Stimulated activated CD4-positive, alpha-beta T cell treated with anti-CD3 and anti-CD28 coated beads, TNF-alpha, amount 100 ng/mL, for 4 hours (primary cell): ENCODE data around the gene CLEC2L.

ENCODE experiments used
- DNase-seq, 3 experiments: peaks; one replicate each; pipeline ENCODE4 v3.0.0-alpha.2; 2020; ENCODE audit warnings: low read depth in 3 of 3

CLEC2L gene

DNA sequence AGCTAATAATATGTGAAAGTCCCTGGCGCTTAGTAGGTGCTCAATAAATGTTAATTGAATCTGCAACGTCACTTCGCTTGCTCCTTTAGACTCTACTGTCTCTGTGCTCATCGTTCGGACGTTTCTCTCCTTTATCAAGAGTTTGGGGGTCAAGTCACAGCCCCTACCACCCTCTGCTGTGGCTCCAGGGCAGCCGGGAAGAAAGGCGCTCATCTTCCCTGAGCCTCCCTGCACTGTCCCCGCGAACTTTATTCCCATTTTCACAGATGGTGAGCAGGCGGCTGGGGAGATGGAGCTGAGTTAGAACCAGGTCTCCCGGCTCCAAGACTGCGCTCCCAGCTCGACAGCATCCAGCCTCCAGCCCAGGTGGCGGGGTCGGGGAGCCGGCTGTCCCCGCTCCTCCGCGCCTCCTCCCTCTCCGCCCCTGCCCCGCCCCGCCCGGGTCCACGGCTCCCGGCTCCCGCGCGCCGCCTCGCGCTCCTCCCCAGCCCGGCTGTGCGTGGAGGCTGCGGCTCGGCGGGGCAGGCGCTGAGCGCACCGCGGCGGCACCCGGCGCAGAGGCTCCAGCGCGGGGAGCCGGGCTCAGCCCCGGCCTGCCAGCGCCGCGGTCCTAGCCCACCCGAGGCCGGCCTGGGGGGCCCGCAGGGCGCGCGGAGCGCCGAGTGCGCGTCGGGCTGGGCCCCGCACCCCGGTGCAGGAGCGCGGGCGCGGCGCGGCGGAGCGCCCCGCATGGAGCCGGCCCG, at the start of gene CLEC2L:
Gene CLEC2L (plus strand): TSS at position 487 of the 743 bp plus-strand sequence. CDS start 243 bp downstream, at position 730.
- no peak for DNase-seq

GRCh38 chr7:139476139-139476538, 47.3 kb upstream of the CLEC2L start:
- no peak for DNase-seq

GRCh38 chr7:139476891-139477290, 46.6 kb upstream of the CLEC2L start:
- DNase-seq, result no peak

DNA sequence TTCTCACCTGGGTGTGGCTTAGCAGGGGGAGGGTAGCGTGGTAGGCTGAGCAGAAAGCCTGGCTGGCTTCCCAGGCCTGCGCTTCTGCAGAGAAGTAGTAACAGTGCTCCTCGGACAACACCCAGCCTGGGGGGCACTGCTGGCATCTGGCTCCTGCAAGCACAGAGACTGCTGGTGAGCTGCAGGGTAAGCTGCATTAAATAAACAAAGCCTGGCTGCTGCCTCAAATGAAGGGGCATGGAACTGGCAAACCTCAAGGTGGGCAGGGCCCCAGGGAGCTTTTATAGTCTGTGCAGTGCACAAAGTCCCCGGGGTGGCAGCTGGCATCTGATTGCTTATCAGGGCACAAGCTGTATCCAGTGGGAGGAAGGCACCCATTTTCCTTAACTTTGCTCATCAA, 43.9 kb upstream of the CLEC2L start:
- no peak for DNase-seq

DNA sequence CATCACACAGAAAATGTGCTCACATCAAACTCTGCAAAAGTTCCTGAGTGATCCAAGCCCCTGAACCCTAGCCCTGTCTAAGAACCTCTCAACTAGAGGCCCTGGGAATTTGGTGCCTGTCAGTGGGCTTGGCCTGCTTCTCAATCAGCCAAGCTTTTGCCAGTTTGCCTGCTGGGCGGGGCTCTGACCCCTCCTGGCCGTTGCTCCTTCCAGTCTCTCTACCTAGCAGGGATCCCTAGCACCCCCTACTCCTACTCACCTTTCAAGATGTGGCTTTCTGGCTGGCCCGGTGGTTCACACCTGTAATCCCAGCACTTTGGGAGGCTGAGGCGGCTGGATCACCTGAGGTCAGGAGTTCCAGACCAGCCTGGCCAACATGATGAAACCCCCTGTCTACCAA, 42.1 kb upstream of the CLEC2L start:
- no peak for DNase-seq

DNA sequence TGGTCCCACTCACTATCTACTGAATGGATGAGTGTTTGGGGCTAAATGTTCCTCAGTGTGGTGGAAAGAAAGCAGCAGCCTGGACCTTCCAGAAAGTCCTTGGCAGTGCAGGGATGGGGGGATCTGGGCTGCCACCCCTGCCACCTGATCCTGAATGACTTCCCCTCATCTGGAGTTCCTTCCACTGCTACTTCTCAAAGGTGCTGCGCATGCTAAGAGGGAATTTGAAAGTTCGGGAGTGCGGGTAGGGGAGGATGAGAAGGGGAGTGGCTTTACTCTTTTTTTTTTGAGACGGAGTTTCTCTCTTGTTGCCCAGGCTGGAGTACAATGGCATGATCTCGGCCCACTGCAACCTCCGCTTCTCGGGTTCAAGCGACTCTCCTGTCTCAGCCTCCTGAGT, 41.4 kb upstream of the CLEC2L start:
- no peak for DNase-seq

DNA sequence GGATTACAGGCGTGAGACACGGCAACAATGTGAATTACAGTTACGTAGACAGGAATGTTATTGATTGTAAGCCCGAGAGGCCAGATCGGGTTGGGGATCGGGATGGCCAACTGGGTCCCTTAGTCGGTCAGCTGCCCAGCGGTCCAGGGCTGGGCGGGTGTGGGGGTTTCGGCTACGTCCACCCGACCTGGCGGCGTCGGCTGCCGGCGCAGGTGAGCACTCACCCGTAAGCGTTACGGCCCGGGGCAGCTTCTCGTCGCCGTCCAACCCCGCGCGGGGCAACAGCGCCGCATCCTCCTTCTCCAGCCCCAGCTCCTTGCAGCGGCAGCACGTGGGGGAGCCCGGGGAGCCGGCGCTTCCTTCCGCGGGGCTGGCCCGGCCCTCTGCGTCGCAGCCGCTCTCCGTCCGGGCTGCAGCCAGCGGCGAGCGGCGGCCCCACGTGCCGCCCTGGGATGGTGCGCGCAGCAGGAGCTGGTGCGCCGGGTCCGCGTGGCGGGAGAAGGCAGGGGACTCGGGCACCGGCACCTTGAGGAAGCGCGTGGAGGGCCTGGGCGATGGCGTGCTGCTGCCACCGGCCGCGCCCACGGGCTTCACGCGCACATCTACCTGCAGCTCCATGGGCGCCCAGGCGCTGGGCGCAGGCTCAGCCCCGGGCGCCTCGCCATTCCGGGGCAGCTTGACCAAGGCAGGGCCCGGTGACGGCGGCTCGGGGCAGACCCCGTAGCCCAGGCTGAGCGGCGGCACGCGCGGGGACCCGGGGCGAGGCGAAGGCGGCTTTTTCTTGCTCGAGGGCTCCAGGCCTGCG, 40.6 kb upstream of the CLEC2L start:
- peak in 1 of 3 experiments; percentile 19 for DNase-seq

GRCh38 chr7:139487366-139488080, 36.0 kb upstream of the CLEC2L start:
- DNase-seq, result no peak

DNA sequence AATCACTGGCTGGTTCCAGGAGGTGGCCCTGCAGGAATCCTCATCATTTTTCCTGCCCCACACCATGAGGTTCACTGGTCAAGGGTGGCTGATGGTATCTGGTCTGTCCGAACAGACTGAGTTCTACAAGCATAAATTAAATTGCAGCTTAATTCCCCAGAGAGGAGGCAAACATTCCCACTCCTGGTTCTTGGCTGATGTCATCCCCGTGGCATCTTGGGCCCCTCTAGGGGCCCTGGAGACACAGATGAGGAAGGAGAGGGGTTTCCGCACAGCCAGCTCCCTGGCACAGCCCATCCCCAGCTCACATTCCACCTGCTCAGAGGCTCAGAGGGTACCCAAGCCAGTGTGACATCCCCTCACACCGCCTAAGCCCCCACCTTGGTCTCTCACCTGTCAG, 34.7 kb upstream of the CLEC2L start:
- DNase-seq, result no peak

DNA sequence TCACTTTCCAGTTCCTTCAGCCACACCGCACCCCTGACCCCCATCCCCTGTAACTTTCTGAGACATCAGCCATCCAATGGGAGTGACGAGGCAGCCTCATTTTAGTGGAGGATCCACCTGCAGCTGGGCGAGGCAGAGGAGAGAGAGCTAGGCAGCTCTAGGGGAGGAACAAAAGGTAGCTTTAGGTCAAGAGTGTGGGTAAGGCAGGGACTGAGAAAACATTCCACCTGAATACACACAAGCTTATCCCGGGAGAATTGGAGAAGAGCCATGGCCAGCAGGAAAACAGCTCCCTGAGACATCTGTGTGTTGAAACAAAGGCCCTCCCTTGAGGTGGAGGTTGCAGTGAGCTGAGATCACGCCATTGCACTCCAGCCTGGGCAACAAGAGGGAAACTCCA, 33.4 kb upstream of the CLEC2L start:
- DNase-seq, result no peak

DNA sequence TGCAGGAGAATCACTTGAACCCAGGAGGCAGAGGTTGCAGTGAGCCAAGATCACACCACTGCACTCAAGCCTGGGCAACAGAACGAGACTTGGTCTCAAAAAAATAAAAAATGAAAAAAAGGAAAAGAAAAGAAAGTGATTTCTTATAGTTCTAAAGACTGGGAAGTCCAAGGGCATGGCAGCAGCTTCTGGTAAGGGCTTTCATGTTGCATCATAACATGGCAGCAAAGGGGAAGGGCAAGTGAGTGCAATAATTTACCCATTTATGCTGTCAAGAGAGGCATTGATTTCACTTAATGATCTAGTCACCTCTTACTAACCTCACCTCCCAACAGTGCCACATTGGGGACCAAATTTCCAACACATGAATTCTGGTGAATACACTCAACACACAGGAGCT, 31.2 kb upstream of the CLEC2L start:
- DNase-seq, result no peak

- no peak for DNase-seq
Measured at GRCh38 chr7:139494835-139495579, 28.5 kb upstream of the CLEC2L start.

- no peak for DNase-seq
Measured at GRCh38 chr7:139495580-139496125, 27.8 kb upstream of the CLEC2L start.

GRCh38 chr7:139496528-139496927, 27.0 kb upstream of the CLEC2L start:
- DNase-seq, result no peak

DNA sequence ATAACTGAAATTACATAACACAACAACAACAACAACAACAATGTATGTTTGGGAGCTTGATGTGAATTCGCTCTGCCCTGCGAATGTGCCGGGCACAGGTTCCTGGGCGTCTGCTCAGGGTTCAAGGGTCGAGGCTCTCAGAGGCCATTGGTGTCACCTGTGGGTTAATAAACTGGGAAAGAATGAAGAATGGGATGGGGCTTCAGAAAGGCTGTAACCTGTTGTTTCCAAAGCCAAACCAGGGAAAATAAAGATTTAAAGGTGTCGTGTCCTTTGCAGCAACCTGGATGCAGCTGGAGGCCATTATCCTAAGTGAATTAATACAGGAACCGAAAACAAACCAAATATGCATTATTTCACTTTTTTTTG, 22.7 kb upstream of the CLEC2L start:
- DNase-seq, result no peak

GRCh38 chr7:139502226-139502625, 21.3 kb upstream of the CLEC2L start:
- DNase-seq, result no peak

DNA sequence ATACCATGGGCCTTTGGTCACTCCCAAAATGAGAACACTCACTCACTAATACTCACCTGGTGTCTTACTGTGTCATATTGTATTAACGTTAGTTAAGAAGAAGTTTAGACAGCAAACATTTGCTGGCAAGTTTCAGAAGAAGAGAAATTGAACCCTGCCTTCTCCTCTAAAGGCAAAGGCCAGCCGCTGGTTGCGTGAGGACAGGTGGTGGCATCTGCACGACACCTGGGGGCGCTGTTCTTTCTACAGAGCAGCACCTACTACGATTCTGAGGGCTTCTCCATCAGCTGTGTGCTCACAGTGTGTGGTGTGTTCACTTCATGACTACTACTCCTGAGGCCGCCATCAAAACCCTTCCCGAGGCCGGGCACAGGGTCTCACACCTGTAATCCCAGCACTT, 17.9 kb upstream of the CLEC2L start:
- no peak for DNase-seq

GRCh38 chr7:139509535-139509934, 13.9 kb upstream of the CLEC2L start:
- DNase-seq, result no peak

GRCh38 chr7:139511315-139511714, 12.2 kb upstream of the CLEC2L start:
- no peak for DNase-seq

GRCh38 chr7:139515266-139515665, 8.2 kb upstream of the CLEC2L start:
- no peak for DNase-seq

GRCh38 chr7:139521439-139521838, 2.0 kb upstream of the CLEC2L start:
- DNase-seq, result no peak

- DNase-seq, result no peak
Measured at GRCh38 chr7:139522830-139523198, 671 bp upstream of the CLEC2L start.
